SK-N-SH treated with all-trans-retinoic acid at 6 μM for 48 hours (cell line): ENCODE results near the gene SMARCA4.
"Not testable (repeated sequence)": the region's sequence is repeated elsewhere in the genome, so short reads cannot be mapped to it uniquely, and the experiment has no call there.

ENCODE experiments used
- BACH2 ChIP-seq: fragments of 250-450 bp; sonication (Bioruptor Pico); IDR thresholded peaks from 2 replicates; pipeline ENCODE4 v1.9.0; 2021; ENCODE audit warnings: mild to moderate bottlenecking, borderline replicate concordance
- CREB5 ChIP-seq: fragments of 250-450 bp; sonication (Bioruptor Pico); IDR thresholded peaks from 2 replicates; pipeline ENCODE4 v1.5.1; 2020; ENCODE audit warnings: low read depth, mild to moderate bottlenecking, moderate library complexity
- ISL1 ChIP-seq: fragments of 250-450 bp; sonication (Bioruptor Pico); IDR thresholded peaks from 2 replicates; pipeline ENCODE4 v2.1.2; 2022; ENCODE audit warnings: mild to moderate bottlenecking, moderate library complexity
- PATZ1 ChIP-seq: fragments of 250-450 bp; sonication (Bioruptor Pico); IDR thresholded peaks from 2 replicates; pipeline ENCODE4 v1.8.0; 2020; ENCODE audit warnings: mild to moderate bottlenecking, moderate library complexity, borderline replicate concordance
- ZNF8 ChIP-seq: fragments of 450-650 bp; formaldehyde crosslinking; IDR thresholded peaks from 2 replicates; pipeline ENCODE4 v1.5.0; 2020; ENCODE audit warnings: mild to moderate bottlenecking, moderate library complexity

- not testable (repeated sequence) for TF ChIP-seq CREB5 (CRISPR knock-in tag); PATZ1; ISL1 (CRISPR knock-in tag); BACH2 (CRISPR knock-in tag); ZNF8
Observed at GRCh38 chr19:10943412-10943811, 17.4 kb upstream of the SMARCA4 start.
